GM19324 (cell line): ENCODE measurements around the gene ODF2.
"Not testable (repeated sequence)": the region's sequence is repeated elsewhere in the genome, so short reads cannot be mapped to it uniquely, and the experiment has no call there.

ENCODE experiments used
- ATAC-seq: cut with Tn5 transposase; IDR thresholded peaks from one replicate; pipeline ENCODE4 v1.9.1; 2021; ENCODE audit warnings: mild to moderate bottlenecking, moderate library complexity; ENCODE audit not compliant: unreplicated experiment, low FRiP score

Gene ODF2

DNA sequence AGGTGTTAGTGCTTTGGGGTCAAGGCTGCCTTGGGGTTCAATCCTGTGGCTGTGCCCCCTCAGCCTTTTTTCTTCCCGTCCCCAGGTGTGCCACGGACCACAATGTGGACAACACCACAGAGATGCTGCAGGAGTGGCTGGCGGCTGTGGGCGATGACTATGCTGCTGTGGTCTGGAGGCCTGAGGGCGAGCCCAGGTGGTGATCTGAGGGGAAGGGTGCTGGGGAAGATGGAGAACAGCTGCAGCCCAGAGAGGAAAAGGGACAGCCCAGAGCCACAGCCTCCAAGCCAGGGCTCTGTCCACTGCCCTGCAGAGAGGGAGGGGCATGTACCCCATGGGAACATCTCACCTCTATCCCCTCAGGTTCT lies 33.0 kb upstream of the ODF2 start:
- no peak for ATAC-seq

DNA sequence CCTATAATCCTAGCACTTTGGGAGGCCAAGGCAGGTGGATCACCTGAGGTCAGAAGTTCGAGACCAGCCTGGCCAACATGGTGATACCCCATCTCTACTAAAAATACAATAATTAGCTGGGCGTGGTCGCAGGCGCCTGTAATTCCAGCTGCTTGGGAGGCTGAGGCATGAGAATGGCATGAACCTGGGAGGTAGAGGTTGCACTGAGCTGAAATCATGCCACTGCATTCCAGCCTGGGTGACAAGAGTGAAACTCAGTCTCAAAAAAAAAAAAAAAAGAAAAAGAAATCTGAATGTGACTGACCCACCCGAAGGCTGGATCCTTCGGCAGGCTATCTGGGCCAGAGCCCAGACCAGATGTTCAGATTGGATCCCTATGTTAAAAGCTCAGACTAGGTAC lies 32.5 kb upstream of the ODF2 start:
- not testable (repeated sequence) for ATAC-seq

DNA sequence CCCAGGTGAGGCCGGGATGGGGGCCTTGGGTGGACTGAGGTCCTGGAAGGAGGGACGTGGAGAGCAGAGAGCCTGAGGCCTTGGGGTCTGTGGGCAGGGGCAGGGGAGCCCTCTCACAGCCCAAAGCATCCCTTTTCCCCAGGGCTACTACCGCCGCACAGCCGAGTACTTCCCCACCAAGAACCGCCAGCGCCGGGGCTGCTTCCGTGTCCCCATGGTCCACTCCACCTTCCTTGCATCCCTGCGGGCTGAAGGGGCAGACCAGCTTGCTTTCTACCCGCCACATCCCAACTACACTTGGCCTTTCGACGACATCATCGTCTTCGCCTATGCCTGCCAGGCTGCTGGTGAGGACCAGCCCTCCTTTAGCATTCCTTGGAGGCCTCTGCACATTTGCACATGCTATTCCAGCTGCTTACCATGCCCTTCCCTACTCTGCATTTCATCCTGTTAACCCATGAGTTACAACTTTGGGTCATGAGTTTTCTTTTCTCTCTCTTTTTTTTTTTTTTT lies 31.5 kb upstream of the ODF2 start:
- ATAC-seq = no peak

DNA sequence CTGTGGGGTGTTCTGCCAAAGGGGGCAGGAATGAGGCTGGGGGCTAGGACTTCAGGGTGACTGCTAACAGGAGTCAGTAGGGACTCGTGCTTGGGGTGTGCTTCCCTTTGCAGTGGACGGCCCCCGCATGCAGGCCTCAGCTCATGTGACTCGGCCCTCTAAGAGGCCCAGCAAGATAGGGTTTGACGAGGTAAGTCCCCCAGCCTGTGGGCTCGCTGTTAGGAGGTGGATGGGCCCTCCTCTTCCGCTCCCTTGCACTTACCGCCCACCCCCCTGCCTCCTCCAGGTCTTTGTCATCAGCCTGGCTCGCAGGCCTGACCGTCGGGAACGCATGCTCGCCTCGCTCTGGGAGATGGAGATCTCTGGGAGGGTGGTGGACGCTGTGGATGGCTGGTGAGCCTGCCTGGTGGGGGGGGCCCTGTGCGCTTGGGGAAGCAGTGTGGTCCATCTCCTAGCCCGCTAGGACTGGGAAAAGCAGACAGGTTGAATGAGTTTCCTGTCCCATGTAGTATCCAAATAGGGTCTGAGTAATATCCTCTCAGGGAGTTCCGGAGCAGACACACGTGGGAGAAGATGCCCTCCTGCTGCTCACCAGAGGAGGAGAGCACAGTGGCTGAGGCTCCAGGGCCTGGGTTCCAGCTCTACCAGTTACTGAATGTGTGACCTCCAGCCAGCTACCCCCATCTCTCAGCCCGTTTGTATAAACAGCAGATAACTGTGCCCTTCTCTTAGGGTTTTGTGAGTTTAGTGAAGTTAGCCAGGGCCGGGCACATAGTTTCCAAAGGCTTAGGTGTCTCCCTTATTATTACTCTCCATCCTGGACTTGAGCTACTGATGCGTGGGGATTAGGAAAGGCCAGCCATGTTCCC lies 26.9 kb upstream of the ODF2 start:
- ATAC-seq = no peak

DNA sequence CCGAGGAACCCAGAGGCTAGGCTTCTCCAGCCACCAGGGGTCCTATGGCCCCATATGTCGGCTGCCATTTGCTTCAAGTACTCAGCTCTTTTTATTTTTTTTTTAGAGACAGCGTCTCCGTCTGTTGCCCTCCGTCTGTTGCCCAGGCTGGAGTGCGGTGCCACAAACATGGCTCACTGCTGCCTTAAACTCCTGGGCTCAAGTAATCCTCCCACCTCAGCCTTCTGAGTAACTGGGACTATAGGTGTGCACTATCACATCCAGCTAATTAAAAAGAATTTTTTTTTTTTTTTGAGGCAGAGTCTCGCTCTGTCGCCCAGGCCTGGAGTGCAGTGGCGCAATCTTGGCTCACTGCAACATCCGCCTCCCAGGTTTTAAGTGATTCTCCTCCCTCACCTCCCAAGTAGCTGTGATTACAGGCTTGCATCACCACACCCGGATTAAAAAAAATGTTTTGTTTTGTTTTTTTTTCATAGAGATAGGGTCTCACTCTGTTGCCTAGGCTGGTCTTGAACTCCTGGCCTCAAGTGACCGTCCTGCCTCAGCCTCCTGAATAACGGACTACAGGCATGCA lies 26.2 kb upstream of the ODF2 start:
- no peak for ATAC-seq

DNA sequence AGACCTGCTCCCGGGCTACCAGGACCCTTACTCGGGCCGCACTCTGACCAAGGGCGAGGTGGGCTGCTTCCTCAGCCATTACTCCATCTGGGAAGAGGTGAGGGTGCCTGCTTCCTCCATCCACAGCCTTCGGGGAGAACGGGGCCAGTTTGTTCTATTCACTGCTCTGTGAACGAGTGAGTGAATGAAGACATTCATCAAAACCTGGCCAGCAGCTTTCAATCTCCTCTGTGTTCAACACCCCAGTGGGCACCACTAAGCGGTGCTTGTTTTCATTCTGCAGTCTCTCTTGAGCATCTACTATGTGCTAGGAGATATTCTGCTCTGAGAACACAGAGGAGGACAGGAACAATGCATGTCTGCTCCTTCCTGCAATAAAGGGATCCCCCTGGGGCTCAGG lies 24.6 kb upstream of the ODF2 start:
- no peak for ATAC-seq

DNA sequence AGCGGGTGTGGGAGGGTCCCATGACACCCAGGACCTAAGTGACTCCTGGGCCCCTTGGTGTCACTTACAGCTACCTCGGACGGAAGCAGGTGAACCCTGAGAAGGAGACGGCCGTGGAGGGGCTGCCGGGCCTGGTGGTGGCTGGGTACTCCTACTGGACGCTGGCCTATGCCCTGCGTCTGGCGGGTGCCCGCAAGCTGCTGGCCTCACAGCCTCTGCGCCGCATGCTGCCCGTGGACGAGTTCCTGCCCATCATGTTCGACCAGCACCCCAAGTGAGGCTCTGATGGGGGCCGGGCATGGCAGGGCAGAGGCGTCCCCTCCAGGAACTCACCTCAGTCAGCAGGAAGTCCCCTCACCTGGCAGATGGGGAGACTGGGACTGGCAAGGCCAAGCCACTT lies 21.5 kb upstream of the ODF2 start:
- ATAC-seq = no peak

DNA sequence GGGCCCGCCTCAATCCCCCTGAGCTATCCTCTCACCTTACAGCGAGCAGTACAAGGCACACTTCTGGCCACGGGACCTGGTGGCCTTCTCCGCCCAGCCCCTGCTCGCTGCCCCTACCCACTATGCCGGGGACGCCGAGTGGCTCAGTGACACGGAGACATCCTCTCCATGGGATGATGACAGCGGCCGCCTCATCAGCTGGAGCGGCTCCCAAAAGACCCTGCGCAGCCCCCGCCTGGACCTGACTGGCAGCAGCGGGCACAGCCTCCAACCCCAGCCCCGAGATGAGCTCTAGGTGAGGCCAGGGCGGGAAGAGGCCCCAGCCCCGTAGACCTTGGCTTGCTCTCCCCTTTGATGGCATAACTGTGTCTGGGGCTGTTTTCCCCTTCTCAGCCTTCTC lies 20.2 kb upstream of the ODF2 start:
- ATAC-seq = no peak

DNA sequence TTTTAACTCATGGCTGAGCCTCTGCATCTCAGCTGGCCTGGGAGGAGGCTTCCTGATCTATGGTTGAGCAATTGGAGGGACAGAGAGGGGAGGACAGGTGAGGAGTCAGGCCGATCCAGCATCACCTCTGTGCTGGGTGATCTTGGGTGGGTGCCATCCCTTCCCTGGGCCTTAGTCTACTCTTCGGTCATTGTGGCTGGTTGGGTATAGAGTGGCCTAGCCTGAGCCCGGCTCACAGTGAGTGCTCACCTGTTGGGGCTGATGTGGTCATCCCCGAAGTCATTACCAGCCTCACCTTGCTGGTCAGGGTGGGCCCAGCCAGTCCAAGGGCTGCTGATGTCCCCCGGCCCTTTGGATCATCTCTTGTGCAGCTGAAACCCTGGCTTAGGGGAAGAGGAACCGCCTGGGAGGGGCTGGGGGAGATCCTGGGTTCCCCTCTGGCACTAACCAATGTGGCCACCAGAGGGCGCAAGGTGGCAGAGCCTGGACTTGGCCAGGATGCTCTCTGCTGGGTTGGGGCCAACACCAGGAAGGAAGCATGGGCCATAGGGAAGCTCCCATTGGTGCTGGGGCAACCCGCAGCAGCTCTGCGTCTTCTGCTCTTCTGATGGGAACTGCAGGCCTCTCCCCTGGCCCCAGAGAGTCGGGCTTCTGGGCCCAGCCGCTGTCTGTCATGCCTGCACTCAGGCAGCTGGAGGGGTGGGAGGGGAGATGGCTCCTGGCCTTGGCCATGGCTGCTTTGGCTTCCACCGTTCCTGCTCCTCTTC lies 17.3 kb upstream of the ODF2 start:
- no peak for ATAC-seq

DNA sequence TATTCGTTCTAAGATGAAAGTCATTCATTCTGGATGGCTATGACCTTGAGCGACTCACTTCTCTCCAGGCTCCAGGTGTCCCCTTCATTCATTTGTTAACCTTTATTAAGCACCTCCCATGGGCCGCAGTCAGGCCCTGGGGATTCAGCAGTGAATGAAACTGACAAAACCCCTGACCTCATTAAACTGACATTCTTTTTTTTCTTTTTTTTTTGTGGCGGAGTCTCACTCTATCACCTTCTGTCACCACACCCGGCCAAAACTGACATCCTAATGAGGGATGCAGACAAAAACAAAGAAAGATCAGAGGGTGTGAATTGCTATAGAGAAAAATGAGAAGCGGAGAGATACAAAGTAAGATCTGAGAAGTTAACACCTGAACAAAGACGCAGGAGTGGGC lies 16.5 kb upstream of the ODF2 start:
- ATAC-seq = no peak

DNA sequence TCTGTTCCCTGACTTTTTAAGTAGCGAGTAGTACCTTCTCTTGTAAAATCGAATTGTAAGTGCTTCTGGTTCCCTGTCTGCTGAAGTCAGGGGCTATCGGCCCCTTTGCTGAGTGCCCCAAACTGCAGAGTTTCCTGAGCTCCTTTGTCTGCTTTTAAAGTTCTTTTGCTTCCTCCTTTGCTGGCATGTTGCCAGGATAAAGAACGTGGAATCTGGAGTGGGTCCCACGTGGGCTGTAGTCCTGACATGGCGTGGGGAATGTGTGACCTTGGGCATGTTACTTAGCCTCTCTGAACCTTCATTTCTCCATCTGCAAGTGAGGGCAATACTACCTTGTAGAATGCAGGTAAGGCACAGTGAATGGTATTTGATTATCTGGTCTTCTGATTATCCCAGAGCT lies 13.7 kb upstream of the ODF2 start:
- ATAC-seq = no peak

DNA sequence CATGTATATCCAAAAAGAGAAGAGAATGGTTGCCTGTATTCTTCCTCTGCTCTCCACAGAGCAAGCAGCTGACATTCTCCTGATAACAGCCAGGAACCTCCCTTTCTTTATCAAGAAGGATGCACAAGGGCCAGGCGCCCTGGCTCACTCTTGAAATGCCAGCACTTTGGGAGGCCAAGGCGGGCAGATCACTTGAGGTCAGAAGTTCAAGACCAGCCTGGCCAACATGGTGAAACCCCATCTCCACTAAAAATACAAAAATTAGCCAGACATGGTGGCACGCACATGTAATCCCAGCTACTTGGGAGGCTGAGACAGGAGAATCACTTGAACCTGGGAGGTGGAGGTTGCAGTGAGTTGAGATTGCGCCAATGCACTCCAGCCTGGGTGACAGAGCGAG lies 9.3 kb upstream of the ODF2 start:
- ATAC-seq = not testable (repeated sequence)

DNA sequence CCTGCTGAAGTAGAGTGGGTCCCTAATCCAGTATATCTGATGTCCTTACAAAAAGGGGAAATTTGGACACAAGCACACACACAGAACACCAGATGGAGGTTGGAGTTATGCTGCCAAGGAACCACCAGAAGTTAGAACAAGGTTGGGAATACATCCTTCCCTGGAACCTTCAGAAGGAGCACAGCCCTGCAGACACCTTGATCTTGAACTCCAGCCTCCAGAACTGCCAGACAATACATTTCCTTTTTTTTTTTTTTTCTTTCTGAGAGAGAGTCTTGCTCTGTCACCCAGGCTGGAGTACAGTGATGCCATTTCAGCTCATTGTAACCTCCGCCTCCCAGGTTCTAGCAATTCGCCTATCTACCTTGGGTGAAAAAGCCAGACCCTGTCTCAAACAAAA lies 7.1 kb upstream of the ODF2 start:
- ATAC-seq = no peak

DNA sequence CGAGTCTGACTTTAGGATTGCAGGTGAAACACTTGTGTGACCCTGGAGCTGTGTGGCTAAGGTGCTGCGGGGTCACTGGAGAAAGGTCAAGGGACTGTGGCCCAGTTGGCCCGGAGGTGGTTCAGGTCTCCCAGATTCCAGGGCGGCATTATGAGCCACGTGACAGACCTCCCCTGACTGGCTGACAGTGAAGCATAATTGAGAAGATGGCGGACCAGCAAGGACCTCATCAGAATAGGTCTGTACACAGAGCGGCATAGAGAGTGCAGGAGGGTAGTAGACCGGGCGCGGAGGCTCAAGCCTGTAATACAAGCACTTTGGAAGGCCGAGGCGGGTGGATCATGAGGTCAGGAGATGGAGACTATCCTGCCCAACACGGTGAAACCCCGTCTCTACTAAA lies 815 bp upstream of the ODF2 start:
- no peak for ATAC-seq

DNA sequence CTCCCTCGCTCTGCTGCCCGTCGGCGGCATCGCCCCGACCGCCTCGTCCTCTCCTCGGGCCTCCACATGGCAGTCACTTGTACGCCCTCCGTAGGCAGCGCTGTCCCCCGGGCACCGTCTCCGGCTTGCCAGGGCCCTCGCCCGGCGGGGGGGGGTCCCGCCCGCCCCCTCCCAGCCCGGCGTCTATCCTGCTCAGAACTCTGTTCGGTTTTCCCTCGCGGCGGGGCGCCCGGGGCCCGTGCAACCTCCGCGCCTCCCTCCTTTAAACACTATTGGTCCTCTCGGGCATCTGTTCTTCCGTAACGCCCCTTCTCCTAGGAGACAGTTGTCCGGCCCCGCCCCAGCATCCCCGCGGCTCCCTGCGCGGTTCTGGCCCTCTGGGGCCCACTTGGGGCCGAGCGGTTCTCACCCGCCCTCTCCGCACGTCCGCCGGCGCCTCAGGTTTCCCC lies 831 bp downstream of the ODF2 start:
- ATAC-seq = peak; percentile 56

DNA sequence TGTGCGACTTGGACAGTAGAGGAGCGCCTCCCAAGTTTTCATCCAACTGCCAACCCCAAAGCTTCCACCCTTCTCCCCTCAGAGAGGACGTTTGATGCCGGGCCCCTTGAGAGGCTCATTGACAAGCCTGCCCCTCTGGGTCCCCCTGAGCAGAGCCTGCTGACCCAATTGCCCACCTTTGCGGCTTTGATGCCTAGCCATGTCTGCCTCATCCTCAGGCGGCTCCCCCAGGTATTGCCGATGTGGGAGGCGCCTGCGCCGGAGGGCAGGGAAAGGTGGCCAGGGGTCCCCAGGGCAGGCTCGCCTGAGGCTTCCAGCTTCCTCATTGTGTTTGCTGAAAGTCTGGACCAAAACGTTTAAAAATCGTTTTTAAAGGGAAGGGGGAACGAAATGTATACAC lies 1.4 kb downstream of the ODF2 start:
- ATAC-seq = no peak

DNA sequence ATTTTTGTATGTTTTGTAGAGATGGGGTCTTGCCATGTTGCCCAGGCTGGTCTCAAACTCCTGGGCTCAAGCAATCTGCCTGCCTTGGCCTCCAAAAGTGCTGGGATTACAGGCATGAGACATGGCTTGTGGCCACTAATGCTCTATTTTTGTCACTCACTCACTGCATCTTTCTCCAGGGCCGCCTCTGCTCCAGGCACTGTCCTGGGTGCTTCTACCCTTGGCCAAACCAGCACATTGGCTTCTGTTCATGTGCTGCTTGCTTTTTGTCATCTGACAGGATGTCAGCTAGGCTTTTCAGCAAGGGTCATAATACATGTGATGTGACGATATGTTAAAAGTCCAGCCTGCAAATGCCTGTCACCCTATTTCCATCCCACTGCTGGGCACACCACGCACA lies 3.2 kb downstream of the ODF2 start:
- no peak for ATAC-seq

DNA sequence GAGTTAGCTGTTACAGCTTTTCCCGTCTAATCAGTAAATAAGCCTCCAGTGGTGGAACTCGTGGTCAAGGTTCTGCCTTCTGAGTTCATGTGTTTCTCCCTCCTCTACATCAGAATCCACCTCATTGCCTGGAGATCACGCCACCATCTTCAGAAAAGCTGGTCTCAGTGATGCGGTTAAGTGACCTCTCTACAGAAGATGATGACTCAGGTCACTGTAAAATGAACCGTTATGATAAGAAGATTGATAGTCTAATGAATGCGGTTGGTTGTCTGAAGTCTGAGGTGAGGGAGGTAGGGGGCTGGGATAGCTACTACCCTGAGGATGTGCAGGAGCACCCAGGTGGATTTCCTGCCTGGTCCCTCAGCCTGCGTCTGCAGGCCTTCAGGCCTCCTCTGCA lies 13.3 kb downstream of the ODF2 start:
- ATAC-seq = no peak

DNA sequence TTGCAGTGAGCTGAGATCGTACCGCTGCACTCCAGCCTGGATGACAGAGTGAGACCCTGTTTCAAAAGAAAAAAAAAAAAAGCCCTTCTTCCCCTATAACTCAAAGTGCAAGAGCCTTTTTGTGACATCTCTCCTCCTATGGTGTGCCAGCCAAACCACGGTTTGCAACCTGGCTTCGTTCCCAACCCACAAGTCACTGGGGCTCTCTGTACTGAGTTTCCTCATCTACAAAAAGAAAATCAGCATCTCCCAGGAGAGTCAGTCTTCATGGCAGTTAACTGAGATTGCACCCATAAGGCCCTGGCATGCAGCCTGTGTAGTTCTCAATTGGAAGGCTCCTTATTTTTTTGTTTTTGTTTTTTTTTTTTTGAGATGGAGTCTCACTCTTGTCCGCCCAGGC lies 14.8 kb downstream of the ODF2 start:
- ATAC-seq = no peak

DNA sequence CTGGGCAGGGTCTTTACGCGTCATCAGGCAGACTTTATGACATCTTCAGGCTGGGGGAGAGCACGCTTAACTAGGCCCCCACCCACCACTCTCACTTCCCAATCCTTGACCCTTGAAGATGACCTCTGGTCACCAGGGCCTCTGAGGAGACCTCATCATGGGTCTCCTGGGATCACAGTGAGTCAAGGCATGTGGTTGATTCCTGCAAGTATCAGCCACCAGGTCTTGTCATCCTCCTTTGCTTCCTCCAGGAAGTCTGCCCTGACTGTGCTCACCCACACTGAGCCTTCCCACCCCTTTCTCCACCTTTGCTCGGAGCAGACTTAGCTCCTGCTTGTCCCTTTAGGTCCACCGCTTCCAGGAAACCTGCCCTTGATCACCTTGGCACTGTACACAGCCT lies 17.3 kb downstream of the ODF2 start:
- no peak for ATAC-seq

DNA sequence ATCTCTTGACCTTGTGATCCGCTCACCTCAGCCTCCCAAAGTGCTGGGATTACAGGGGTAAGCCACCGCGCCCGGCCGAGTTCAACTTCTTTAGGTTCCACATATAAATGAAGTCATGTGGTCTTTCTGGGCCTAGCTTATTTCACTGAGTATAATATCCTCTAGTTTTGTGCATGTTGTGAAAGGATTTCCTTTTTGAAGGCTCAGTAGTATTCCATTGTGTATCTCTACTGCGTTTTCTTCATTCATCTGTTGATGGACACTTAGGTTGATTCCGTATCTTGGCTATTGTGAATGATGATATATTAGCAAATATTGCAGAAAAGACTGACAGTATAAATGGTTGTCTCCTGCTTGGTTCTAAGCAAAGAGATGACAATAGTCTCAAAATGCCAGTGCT lies 20.1 kb downstream of the ODF2 start:
- ATAC-seq = no peak
